ENCODE data around the gene KRTAP1-1. TPM values are rescaled to one million over a fixed set of nuclear protein-coding genes. Genes with fewer than 3 reads are reported as not detected.

KRTAP1-1 gene
- total RNA-seq, 2 donors from 2014 or later, result 1.4 TPM; not detected in 1

DNA sequence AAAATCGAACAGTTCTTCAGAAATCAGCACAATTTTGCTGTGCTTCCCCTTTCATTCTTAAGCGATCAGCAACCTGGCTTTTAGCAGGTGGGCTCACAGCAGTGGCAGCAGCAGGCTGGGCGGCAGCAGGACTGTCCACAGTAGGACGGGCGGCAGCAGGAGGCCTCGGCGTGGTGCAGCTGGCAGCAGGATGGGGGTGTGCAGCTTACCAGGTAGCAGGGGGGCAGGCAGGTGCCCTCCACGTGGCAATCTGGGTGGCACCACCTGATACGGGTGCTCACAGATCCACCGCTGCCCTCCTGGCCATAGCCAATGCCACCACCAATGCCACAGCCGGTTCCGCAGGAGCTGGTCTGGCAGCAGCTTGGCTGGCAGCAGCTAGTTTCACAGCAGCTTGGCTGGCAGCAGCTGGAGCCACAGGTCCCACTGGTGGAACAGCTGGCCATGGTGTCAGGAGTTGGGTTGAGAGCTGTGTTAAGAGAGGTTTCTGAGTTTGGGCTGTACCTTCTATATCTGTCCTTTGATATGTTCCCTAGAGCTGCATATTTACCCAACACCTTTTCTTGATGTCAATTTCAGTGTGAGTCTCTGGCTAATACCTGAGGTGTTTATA, 11.5 kb downstream of the KRTAP1-1 start, which contains the start of gene KRTAP1-4:
Gene KRTAP1-4 (minus strand): TSS at position 563 of the 613 bp plus-strand sequence. CDS start 117 bp downstream, at position 446.
- WGBS, result 83% methylated on average over 12 of the region's 12 CpGs
- Histone ChIP-seq H3K4me3 (no peak within 1 kb of the TSS), H3K4me1 (replicated peaks) (no peaks in the 10 kb centered on the region), H3K27ac (no peak within 1 kb of the TSS), H3K27me3 (replicated peaks; ENCODE audit: insufficient read depth) (no peaks in the 10 kb centered on the region), H3K36me3 (no peaks in the 10 kb centered on the region), H3K9me3 (no peaks in the 10 kb centered on the region)
- intact Hi-C loops (cut with DNase I), result no loop called here
- DNase-seq (ENCODE audit: low spot score), result no peak
- TF ChIP-seq POLR2AphosphoS5 (IDR thresholded peaks at IDR 0.05) (no peak), POLR2A (IDR thresholded peaks at IDR 0.05) (no peak)
- TF ChIP-seq, protein P1, sequence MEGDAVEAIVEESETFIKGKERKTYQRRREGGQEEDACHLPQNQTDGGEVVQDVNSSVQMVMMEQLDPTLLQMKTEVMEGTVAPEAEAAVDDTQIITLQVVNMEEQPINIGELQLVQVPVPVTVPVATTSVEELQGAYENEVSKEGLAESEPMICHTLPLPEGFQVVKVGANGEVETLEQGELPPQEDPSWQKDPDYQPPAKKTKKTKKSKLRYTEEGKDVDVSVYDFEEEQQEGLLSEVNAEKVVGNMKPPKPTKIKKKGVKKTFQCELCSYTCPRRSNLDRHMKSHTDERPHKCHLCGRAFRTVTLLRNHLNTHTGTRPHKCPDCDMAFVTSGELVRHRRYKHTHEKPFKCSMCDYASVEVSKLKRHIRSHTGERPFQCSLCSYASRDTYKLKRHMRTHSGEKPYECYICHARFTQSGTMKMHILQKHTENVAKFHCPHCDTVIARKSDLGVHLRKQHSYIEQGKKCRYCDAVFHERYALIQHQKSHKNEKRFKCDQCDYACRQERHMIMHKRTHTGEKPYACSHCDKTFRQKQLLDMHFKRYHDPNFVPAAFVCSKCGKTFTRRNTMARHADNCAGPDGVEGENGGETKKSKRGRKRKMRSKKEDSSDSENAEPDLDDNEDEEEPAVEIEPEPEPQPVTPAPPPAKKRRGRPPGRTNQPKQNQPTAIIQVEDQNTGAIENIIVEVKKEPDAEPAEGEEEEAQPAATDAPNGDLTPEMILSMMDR (IDR thresholded peaks at IDR 0.05), result no peak

DNA sequence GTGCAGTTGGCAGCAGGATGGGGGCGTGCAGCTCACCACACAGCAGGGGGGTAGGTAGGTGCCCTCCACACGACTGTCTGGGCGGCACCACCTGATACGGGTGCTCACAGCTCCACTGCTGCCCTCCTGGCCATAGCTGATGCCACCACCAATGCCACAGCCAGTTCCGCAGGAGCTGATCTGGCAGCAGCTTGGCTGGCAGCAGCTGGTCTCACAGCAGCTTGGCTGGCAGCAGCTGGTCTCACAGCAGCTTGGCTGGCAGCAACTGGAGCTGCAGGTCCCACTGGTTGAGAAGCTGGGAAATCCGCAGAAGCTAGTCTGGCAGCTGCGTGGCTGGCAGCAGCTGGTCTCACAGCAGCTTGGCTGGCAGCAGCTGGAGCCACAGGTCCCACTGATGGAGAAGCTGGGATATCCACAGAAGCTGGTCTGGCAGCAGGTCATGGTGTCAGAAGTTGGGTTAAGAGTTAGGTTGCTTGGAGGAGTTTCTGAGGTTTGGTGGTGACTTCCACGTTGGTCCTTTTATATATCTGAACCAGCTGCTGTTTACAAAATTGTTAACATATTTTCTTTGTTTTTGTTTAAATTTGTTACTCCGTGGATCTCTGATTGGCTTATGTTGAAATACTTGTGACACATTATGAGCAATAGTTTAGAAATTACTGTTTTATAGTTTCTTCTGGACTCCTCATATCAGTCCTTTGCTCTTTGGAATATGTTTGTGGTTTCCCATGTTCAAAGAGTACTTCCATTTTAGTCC, 14.4 kb downstream of the KRTAP1-1 start, which contains the start of gene KRTAP1-5:
Gene KRTAP1-5 (minus strand): TSS at position 494 of the 757 bp plus-strand sequence. CDS start 53 bp downstream, at position 441.
- H3K27ac ChIP-seq, result no peak within 1 kb of the TSS
- no peaks in the 10 kb centered on the region for H3K9me3 ChIP-seq
- intact Hi-C loops (cut with DNase I), result no loop called here
- H3K36me3 ChIP-seq, result no peaks in the 10 kb centered on the region
- H3K4me3 ChIP-seq, result no peak within 1 kb of the TSS
- WGBS, result 58% methylated on average over 9 of the region's 9 CpGs
- TF ChIP-seq POLR2AphosphoS5 (IDR thresholded peaks at IDR 0.05), result no peak
- TF ChIP-seq, protein P1 (IDR thresholded peaks at IDR 0.05), result no peak
- TF ChIP-seq POLR2A (IDR thresholded peaks at IDR 0.05), result no peak
- DNase-seq (ENCODE audit: low spot score), result no peak
- H3K4me1 ChIP-seq (replicated peaks), result no peaks in the 10 kb centered on the region
- no peaks in the 10 kb centered on the region for H3K27me3 ChIP-seq (replicated peaks; ENCODE audit: insufficient read depth)

DNA sequence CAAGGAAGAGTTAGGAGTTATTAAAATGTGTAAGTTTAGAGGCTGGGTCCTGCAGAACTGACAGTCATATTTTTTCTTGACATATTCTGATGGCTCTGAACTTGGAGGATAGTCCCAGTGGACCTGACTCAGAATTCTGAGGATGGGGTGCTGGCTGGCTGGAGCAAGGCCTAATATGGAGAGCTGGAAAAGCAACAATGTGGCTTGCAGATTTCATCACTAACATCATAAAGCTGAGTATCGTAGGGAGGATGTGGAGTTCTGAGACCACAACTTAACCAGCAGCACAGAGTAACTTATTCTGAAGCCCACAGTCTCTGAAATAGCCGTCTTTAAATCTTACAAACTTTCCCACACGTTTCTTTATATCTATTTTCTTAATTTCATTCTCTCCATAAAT, 16.6 kb downstream of the KRTAP1-1 start:
- no peak for DNase-seq (ENCODE audit: low spot score)
- intact Hi-C loops (cut with DNase I), result no loop called here
- Histone ChIP-seq H3K9me3 (no peaks in the 10 kb centered on the region), H3K27me3 (replicated peaks; ENCODE audit: insufficient read depth) (no peaks in the 10 kb centered on the region), H3K27ac (no peak overlapping the region), H3K4me1 (replicated peaks) (no peaks in the 10 kb centered on the region), H3K4me3 (no peak overlapping the region), H3K36me3 (no peaks in the 10 kb centered on the region)
- WGBS, result 81% methylated on average over 3 of the region's 3 CpGs
- TF ChIP-seq, protein P1 (IDR thresholded peaks at IDR 0.05), result no peak
- TF ChIP-seq POLR2A (IDR thresholded peaks at IDR 0.05), result no peak
- TF ChIP-seq POLR2AphosphoS5 (IDR thresholded peaks at IDR 0.05), result no peak

DNA sequence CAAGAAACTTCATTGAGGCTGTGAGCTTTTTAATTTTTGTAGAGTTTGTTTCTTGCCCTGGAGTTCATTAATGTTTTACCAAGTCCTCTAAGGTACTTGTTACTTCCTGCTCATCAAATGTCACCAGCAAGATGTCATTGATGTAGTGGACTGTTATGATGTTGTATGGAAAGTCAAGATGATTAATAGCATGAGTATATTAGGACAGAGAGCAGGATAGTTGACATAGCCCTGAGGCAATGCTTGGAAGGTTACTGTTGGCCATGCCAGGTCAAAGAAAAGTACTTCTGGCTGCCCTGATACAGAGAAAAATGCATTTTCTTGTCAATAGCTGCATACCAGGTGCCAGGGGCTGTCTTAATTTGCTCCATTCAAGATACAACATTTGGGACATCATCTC, 20.9 kb downstream of the KRTAP1-1 start:
- no peaks in the 10 kb centered on the region for H3K9me3 ChIP-seq
- intact Hi-C loops (cut with DNase I), result no loop called here
- no peak overlapping the region for H3K27ac ChIP-seq
- DNase-seq (ENCODE audit: low spot score), result no peak
- H3K4me1 ChIP-seq (replicated peaks), result no peaks in the 10 kb centered on the region
- H3K4me3 ChIP-seq, result no peak overlapping the region
- TF ChIP-seq POLR2A (IDR thresholded peaks at IDR 0.05) (no peak), POLR2AphosphoS5 (IDR thresholded peaks at IDR 0.05) (no peak)
- TF ChIP-seq, protein P1 (IDR thresholded peaks at IDR 0.05), result no peak
- H3K36me3 ChIP-seq, result no peaks in the 10 kb centered on the region
- no peaks in the 10 kb centered on the region for H3K27me3 ChIP-seq (replicated peaks; ENCODE audit: insufficient read depth)

Measured in prostate gland (tissue), 2 donors.